ENCODE data around the gene CCT2.

Gene CCT2

DNA sequence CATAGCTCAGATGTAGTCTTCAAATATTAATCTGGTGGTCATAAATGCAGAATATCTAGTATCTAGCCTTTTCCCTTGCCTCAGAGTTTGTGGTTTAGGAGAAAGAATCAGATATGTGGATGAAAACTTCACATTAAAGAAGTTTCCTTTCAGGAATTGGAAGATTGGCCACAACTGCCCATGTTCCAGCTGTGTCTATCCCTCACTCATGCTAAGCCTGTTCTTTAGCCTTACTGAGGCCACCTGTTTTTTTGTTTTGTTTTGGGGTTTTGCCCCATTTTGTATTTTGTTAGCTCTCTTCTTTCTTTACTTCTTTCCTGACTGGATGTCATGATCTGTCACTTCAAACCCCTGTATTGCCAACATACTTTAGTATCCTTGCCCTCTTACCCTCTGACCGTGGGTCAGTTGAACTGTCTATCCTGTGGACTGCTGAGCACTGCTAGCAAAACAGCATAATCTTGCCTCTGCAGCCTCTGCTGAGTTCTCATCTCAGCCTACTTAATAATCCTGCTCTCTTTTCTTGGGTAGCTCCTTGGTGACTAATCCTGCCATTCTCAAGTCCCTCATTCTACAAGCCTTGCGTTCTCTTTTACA, 22.0 kb upstream of the CCT2 start:
- no peaks in the 10 kb centered on the region for H3K4me1 Mint-ChIP-seq
- no peak for TF ChIP-seq CTCF (IDR thresholded peaks at IDR 0.05; ENCODE audit: unreplicated experiment in 3 of 3)
- H3K36me3 Mint-ChIP-seq (ENCODE audit: low read depth), result peaks cover 11% of the 10 kb centered on the region
- no peaks in the 10 kb centered on the region for H3K9me3 Mint-ChIP-seq
- H3K27ac Mint-ChIP-seq, result no peak overlapping the region
- no peak overlapping the region for H3K4me3 Mint-ChIP-seq
- H3K27me3 Mint-ChIP-seq (ENCODE audit: low read depth), result no peaks in the 10 kb centered on the region

DNA sequence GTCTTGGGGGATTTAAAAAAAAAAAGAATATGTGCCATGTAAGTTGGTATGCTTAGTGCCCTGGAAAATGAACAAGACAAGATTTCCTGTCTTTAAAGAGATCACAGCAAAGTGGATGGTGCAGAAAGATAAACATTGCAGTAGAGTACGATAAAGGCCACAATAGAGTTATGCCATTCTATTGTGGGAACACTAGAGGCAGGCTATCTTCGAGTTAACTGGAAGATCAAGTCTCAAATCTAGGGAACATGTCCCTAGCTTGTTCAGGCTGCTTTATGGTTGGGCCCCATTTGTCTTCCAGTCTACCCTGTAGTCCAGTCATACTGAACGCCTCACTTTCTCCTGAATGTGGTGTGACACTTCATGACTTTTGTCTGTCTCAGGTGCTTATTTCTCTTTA, 18.7 kb upstream of the CCT2 start:
- H3K27me3 Mint-ChIP-seq (ENCODE audit: low read depth), result no peaks in the 10 kb centered on the region
- peak in 1 of 3 experiments; percentile 6 for TF ChIP-seq CTCF (IDR thresholded peaks at IDR 0.05; ENCODE audit: unreplicated experiment in 3 of 3)
- peaks cover 23% of the 10 kb centered on the region for H3K36me3 Mint-ChIP-seq (ENCODE audit: low read depth)
- H3K4me3 Mint-ChIP-seq, result no peak overlapping the region
- H3K27ac Mint-ChIP-seq, result no peak overlapping the region
- no peaks in the 10 kb centered on the region for H3K9me3 Mint-ChIP-seq
- no peaks in the 10 kb centered on the region for H3K4me1 Mint-ChIP-seq

GRCh38 chr12:69569236-69569635, 16.0 kb upstream of the CCT2 start:
- H3K27ac Mint-ChIP-seq, result peak overlapping the region in 1 of 3 experiments; percentile 22
- H3K4me3 Mint-ChIP-seq, result no peak overlapping the region
- TF ChIP-seq CTCF (IDR thresholded peaks at IDR 0.05; ENCODE audit: unreplicated experiment in 3 of 3), result no peak
- H3K4me1 Mint-ChIP-seq, result no peaks in the 10 kb centered on the region
- H3K36me3 Mint-ChIP-seq (ENCODE audit: low read depth), result peaks cover 38% of the 10 kb centered on the region
- no peaks in the 10 kb centered on the region for H3K27me3 Mint-ChIP-seq (ENCODE audit: low read depth)
- no peaks in the 10 kb centered on the region for H3K9me3 Mint-ChIP-seq

- Mint-ChIP-seq H3K27me3 (ENCODE audit: low read depth) (no peaks in the 10 kb centered on the region), H3K9me3 (no peaks in the 10 kb centered on the region), H3K4me3 (no peak overlapping the region), H3K4me1 (no peaks in the 10 kb centered on the region), H3K36me3 (ENCODE audit: low read depth) (peaks cover 45% of the 10 kb centered on the region), H3K27ac (peak overlapping the region in 1 of 3 experiments; percentile 20)
- TF ChIP-seq CTCF (IDR thresholded peaks at IDR 0.05; ENCODE audit: unreplicated experiment in 3 of 3), result no peak
Observed at GRCh38 chr12:69570000-69570516, 15.2 kb upstream of the CCT2 start.

- H3K4me1 Mint-ChIP-seq, result no peaks in the 10 kb centered on the region
- peak; percentile 74 to 84 (median 83) for TF ChIP-seq CTCF (IDR thresholded peaks at IDR 0.05; ENCODE audit: unreplicated experiment in 3 of 3)
- peaks cover 50% of the 10 kb centered on the region for H3K36me3 Mint-ChIP-seq (ENCODE audit: low read depth)
- no peaks in the 10 kb centered on the region for H3K9me3 Mint-ChIP-seq
- no peaks in the 10 kb centered on the region for H3K27me3 Mint-ChIP-seq (ENCODE audit: low read depth)
- H3K4me3 Mint-ChIP-seq, result no peak overlapping the region
- H3K27ac Mint-ChIP-seq, result no peak overlapping the region
Observed at GRCh38 chr12:69570545-69571399, 14.5 kb upstream of the CCT2 start.

All from nephron (organoid).